A549 (cell line): ENCODE data around the gene GNE.
"Not testable (repeated sequence)": the region's sequence is repeated elsewhere in the genome, so short reads cannot be mapped to it uniquely, and the experiment has no call there.

Experiments used
- CHD2 ChIP-seq: fragments of 150-350 bp; IDR thresholded peaks from 2 replicates; pipeline ENCODE4 v1.6.1; 2014; ENCODE audit warnings: low read length; ENCODE audit not compliant: partially characterized antibody
- CHD4 ChIP-seq: fragments of 200-600 bp; sonication (generic); IDR thresholded peaks from 2 replicates; pipeline ENCODE4 v1.6.1; 2016; ENCODE audit warnings: antibody characterized with exemption, mild to moderate bottlenecking, borderline replicate concordance
- MYC ChIP-seq: IDR thresholded peaks from 2 replicates; pipeline ENCODE4 v1.6.1; 2012; ENCODE audit warnings: mild to moderate bottlenecking, inconsistent platforms, low read length, improper control_type of control experiment, borderline replicate concordance
- POLR2A ChIP-seq: IDR thresholded peaks from 2 replicates; pipeline ENCODE4 v1.6.1; 2012; ENCODE audit warnings: mild to moderate bottlenecking, low read length
- SMC3 ChIP-seq: fragments of >200 bp; sonication (Bioruptor Twin); formaldehyde crosslinking; IDR thresholded peaks from 3 replicates; pipeline ENCODE4 v1.6.1; 2018; ENCODE audit warnings: inconsistent platforms
- SREBF2 ChIP-seq: fragments of 450-650 bp; IDR thresholded peaks from 2 replicates; pipeline ENCODE4 v1.6.1; 2014; ENCODE audit warnings: mild to moderate bottlenecking, moderate library complexity
- ZC3H11A ChIP-seq: fragments of 450-650 bp; IDR thresholded peaks from 2 replicates; pipeline ENCODE4 v1.6.1; 2014; ENCODE audit warnings: antibody characterized with exemption, mild to moderate bottlenecking
- TF ChIP-seq, protein P1 (sequence below): fragments of >200 bp; sonication (Bioruptor Twin); formaldehyde crosslinking; IDR thresholded peaks from 3 replicates; pipeline ENCODE4 v1.5.1; 2016

DNA sequence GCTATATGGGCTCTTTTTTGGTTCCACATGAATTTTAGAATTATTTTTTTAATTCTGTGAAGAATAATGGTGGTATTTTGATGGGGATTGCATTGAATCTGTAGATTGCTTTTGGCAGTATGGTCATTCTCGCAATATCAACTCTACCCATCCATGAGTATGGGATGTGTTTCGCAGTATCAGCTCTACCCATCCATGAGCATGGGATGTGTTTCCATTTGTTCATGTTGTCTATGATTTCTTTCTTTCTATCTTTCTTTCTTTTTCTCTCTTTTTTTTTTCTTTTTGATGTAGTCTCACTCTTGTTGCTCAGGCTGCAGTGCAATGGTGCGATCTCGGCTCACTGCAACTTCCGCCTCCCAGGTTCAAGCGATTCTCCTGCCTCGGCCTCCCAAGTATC, 19.0 kb downstream of the GNE start:
- TF ChIP-seq POLR2A, SMC3, ZC3H11A, MYC, CHD4, SREBF2, CHD2: not testable (repeated sequence)
- TF ChIP-seq, protein P1, sequence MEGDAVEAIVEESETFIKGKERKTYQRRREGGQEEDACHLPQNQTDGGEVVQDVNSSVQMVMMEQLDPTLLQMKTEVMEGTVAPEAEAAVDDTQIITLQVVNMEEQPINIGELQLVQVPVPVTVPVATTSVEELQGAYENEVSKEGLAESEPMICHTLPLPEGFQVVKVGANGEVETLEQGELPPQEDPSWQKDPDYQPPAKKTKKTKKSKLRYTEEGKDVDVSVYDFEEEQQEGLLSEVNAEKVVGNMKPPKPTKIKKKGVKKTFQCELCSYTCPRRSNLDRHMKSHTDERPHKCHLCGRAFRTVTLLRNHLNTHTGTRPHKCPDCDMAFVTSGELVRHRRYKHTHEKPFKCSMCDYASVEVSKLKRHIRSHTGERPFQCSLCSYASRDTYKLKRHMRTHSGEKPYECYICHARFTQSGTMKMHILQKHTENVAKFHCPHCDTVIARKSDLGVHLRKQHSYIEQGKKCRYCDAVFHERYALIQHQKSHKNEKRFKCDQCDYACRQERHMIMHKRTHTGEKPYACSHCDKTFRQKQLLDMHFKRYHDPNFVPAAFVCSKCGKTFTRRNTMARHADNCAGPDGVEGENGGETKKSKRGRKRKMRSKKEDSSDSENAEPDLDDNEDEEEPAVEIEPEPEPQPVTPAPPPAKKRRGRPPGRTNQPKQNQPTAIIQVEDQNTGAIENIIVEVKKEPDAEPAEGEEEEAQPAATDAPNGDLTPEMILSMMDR = not testable (repeated sequence)
